SH-SY5Y (cell line): ENCODE measurements around the gene TTC33.

Experiments used
- GATA2 ChIP-seq: IDR thresholded peaks from 2 replicates; pipeline ENCODE4 v1.6.1; 2011; ENCODE audit warnings: mild to moderate bottlenecking, low read depth, low read length
- GATA3 ChIP-seq: IDR thresholded peaks from 2 replicates; pipeline ENCODE4 v1.6.1; 2011; ENCODE audit warnings: low read depth, mild to moderate bottlenecking, low read length, moderate library complexity

Gene TTC33

GRCh38 chr5:40521925-40522324 lies 233.8 kb downstream of the TTC33 start:
- TF ChIP-seq GATA2, result no peak
- no peak for TF ChIP-seq GATA3

- no peak for TF ChIP-seq GATA2
- TF ChIP-seq GATA3, result no peak
Observed at GRCh38 chr5:40521108-40521785, 234.5 kb downstream of the TTC33 start.

GRCh38 chr5:40518485-40518917 lies 237.3 kb downstream of the TTC33 start:
- TF ChIP-seq GATA2, result no peak
- TF ChIP-seq GATA3, result no peak

- no peak for TF ChIP-seq GATA2
- no peak for TF ChIP-seq GATA3
Observed at GRCh38 chr5:40515476-40515875, 240.3 kb downstream of the TTC33 start.

- TF ChIP-seq GATA2 (no peak), GATA3 (no peak)
Observed at GRCh38 chr5:40514976-40515375, 240.8 kb downstream of the TTC33 start.

GRCh38 chr5:40511801-40512200 lies 244.0 kb downstream of the TTC33 start:
- TF ChIP-seq GATA2, result no peak
- no peak for TF ChIP-seq GATA3

GRCh38 chr5:40507095-40507494 lies 248.7 kb downstream of the TTC33 start:
- TF ChIP-seq GATA2, result no peak
- TF ChIP-seq GATA3, result no peak

- TF ChIP-seq GATA3 (no peak), GATA2 (no peak)
Observed at GRCh38 chr5:40505031-40505430, 250.7 kb downstream of the TTC33 start.

GRCh38 chr5:40503439-40503838 lies 252.3 kb downstream of the TTC33 start:
- TF ChIP-seq GATA2 (no peak), GATA3 (no peak)

GRCh38 chr5:40502736-40503135 lies 253.0 kb downstream of the TTC33 start:
- TF ChIP-seq GATA3 (no peak), GATA2 (no peak)

- TF ChIP-seq GATA3 (no peak), GATA2 (no peak)
Observed at GRCh38 chr5:40501711-40502444, 253.9 kb downstream of the TTC33 start.

GRCh38 chr5:40499518-40500273 lies 256.1 kb downstream of the TTC33 start:
- TF ChIP-seq GATA3, result no peak
- TF ChIP-seq GATA2, result no peak

GRCh38 chr5:40499007-40499406 lies 256.8 kb downstream of the TTC33 start:
- no peak for TF ChIP-seq GATA3
- TF ChIP-seq GATA2, result no peak

GRCh38 chr5:40497573-40497972 lies 258.2 kb downstream of the TTC33 start:
- TF ChIP-seq GATA2, result no peak
- no peak for TF ChIP-seq GATA3

- TF ChIP-seq GATA3 (no peak), GATA2 (no peak)
Observed at GRCh38 chr5:40495237-40495635, 260.5 kb downstream of the TTC33 start.
